Fibroblast of mammary gland (primary cell): Measurements from ENCODE around the gene OR8G5.

Experiments used
- DNase-seq: peaks from one replicate; pipeline ENCODE4 v3.0.0-alpha.2; 2010; ENCODE audit warnings: low read depth
- H3K4me3 ChIP-seq: 2 replicates; pipeline ENCODE4 v1.5.1; 2011; ENCODE audit warnings: low read depth, mild to moderate bottlenecking, low read length, moderate library complexity; ENCODE audit not compliant: control insufficient read depth
- CTCF ChIP-seq: conservative IDR thresholded peaks from 2 replicates; pipeline ENCODE4 v1.5.1; 2011; ENCODE audit warnings: low read depth, low read length, inconsistent platforms; ENCODE audit not compliant: control insufficient read depth, insufficient read depth

OR8G5 gene

DNA sequence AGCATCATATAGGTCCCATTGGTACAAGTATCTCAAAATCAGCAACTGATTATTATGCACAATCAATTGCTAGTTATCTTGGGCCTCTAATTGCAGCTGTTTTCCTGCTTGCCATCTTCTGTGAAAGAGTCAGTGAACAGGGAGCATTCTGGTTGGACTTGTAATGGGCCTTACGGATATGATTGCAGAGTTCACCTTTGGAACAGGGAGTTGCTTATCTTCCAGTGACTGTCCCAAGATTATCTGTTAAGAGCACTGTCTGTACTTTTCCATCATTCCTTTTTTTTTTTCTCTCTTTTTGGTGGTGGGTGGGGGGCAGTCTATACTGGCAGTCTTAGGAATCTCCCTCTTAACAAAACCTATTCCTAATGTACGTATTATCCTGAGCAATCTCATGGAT is 17.8 kb downstream of the OR8G5 start:
- TF ChIP-seq CTCF = no peak
- DNase-seq = no peak
- H3K4me3 ChIP-seq = no peak overlapping the region

GRCh38 chr11:124276081-124276480 is 19.9 kb downstream of the OR8G5 start:
- H3K4me3 ChIP-seq = no peak overlapping the region
- no peak for TF ChIP-seq CTCF
- peak; percentile 30 for DNase-seq

- no peak overlapping the region for H3K4me3 ChIP-seq
- no peak for DNase-seq
These were observed 21.0 kb downstream of the OR8G5 start for GRCh38 chr11:124277207-124277606.

GRCh38 chr11:124277804-124278203 is 21.6 kb downstream of the OR8G5 start:
- DNase-seq = no peak
- TF ChIP-seq CTCF = no peak
- H3K4me3 ChIP-seq = no peak overlapping the region

More at GRCh38 chr11:124277207-124277606, 21.0 kb downstream of the OR8G5 start:
- no peak for TF ChIP-seq CTCF

- H3K4me3 ChIP-seq = no peak overlapping the region
- no peak for TF ChIP-seq CTCF
- no peak for DNase-seq
These were observed 22.1 kb downstream of the OR8G5 start for GRCh38 chr11:124278261-124278660.

DNA sequence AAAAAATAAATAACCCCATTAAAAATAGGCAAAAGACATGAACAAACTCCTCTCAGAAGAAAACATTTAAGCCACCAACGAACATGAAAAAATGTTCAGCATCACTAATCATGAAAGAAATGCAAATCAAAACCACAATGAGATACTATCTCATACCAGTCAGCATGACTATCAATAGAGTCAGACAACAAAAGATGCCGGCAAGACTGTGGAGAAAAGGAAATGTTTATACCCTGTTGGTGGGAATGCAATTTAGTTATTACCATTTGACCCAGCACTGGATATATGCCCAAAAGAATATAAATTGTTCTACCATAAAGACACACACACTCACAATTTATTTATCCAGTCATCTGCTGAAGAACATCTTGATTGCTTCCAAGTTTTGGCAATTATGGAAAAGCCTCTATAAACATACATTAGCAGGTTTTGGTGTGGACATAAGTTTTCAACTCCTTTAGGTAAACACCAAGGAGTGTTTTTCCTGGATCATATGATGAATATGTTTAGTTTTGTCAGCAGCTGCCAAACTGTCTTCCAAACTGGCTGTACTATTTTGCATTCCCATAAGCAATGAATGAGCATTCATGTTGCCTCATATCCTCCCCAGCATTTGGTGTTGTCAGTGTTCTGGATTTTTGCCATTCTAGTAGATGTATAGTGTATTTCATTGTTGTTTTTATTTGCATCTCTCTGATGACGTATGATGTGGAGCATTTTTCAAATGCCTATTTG is 29.6 kb downstream of the OR8G5 start:
- no peak for TF ChIP-seq CTCF
- H3K4me3 ChIP-seq = no peak overlapping the region
- peak; percentile 84 for DNase-seq
